Fibroblast of lung (primary cell): ENCODE measurements around the gene DEDD2.

ENCODE experiments used
- CTCF ChIP-seq, 2 donors: IDR thresholded peaks in 1 of 2; conservative IDR thresholded peaks in 1 of 2; 1 replicate in 1 of 2; 2 replicates in 1 of 2; pipeline ENCODE4 v1.5.1; 2011 to 2012; ENCODE audit warnings: low read length in 2 of 2, control low read depth in 1 of 2, inconsistent platforms in 1 of 2, low read depth in 1 of 2, mild to moderate bottlenecking in 1 of 2
- EZH2 ChIP-seq: IDR thresholded peaks from 2 replicates; pipeline ENCODE4 v1.5.1; 2012; ENCODE audit warnings: low read length, control low read depth, mild to moderate bottlenecking; ENCODE audit errors: missing control alignments

- no peak for TF ChIP-seq CTCF (conservative IDR thresholded peaks at IDR 0.05 in 1 of 2, IDR thresholded peaks at IDR 0.05 in 1 of 2; ENCODE audit: low read depth in 1 of 2, low read length in 2 of 2)
- TF ChIP-seq EZH2, result no peak
These were observed 51.2 kb downstream of the DEDD2 start for GRCh38 chr19:42166316-42166715.
